ENCODE results near the gene POLRMT. TPM values are rescaled to one million over a fixed set of nuclear protein-coding genes. Genes with fewer than 3 reads are reported as not detected.
"Not testable (repeated sequence)": the region's sequence is repeated elsewhere in the genome, so short reads cannot be mapped to it uniquely, and the experiment has no call there.

POLRMT gene
- total RNA-seq, 6 donors from 2014 or later = 26.7 to 86.5 (median 50.9) TPM

DNA sequence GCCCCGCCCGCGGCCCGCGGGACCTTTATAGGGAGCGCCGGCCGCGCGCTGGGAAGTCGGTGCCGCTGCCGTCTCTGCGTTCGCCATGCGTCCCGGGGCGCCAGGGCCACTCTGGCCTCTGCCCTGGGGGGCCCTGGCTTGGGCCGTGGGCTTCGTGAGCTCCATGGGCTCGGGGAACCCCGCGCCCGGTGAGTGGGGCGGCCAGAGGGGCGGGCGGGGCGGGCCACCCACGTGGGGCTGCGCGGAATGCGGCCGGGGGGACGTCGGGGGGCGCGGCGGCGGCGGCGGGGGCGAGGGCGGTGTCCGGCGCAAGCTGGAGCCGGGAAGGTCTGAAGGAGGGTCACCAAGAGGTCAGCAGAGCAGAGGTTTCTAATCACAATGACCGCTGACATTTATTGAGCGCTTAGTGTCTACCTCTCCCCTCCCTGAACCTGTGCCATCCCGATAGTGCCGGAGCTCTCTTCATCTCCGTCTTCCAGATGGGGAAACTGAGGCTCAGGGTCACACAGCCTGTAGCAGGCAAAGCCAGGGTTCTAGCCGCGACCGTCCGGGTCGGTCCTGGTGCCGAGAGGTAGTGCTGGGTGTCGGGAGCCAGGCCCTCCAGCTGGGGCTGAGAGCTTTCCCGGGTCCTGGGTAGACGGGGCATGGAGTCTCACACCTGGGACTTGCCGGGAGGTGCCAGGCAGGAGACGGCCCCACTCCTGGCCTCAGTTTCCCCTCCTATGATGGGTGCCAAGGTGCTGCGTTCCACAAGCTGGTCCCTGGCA, 43.2 kb upstream of the POLRMT start, which contains the start of gene FSTL3:
TSS of gene FSTL3 (plus strand) at position 54 of the 767 bp plus-strand sequence. CDS start at position 86, 32 bp downstream.
- TF ChIP-seq POLR2A (IDR thresholded peaks at IDR 0.05) = peak in 1 of 4 donors; percentile 40
- TF ChIP-seq EP300 (IDR thresholded peaks at IDR 0.05) = no peak
- TF ChIP-seq POLR2AphosphoS5 (IDR thresholded peaks at IDR 0.05) = peak; percentile 55 to 62
- TF ChIP-seq, protein P1, sequence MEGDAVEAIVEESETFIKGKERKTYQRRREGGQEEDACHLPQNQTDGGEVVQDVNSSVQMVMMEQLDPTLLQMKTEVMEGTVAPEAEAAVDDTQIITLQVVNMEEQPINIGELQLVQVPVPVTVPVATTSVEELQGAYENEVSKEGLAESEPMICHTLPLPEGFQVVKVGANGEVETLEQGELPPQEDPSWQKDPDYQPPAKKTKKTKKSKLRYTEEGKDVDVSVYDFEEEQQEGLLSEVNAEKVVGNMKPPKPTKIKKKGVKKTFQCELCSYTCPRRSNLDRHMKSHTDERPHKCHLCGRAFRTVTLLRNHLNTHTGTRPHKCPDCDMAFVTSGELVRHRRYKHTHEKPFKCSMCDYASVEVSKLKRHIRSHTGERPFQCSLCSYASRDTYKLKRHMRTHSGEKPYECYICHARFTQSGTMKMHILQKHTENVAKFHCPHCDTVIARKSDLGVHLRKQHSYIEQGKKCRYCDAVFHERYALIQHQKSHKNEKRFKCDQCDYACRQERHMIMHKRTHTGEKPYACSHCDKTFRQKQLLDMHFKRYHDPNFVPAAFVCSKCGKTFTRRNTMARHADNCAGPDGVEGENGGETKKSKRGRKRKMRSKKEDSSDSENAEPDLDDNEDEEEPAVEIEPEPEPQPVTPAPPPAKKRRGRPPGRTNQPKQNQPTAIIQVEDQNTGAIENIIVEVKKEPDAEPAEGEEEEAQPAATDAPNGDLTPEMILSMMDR (IDR thresholded peaks at IDR 0.05) = no peak
- WGBS, 2 donors = 11 to 22% methylated on average over 14 to 18 of the region's 63 CpGs
- Histone ChIP-seq H3K36me3 (peaks cover 0 to 10% (median 0%) of the 10 kb centered on the region in 4 donors), H3K9me3 (no peaks in the 10 kb centered on the region), H3K27ac (peak within 1 kb of the TSS; percentile 84 to 95 (median 90)), H3K4me3 (peak within 1 kb of the TSS; percentile 51 to 77 (median 55)), H3K4me1 (peaks cover 33 to 68% (median 46%) of the 10 kb centered on the region in 4 donors), H3K27me3 (peaks cover 0 to 4% (median 0%) of the 10 kb centered on the region in 4 donors)
- peak in 1 of 2 donors; percentile 92 for DNase-seq
- ATAC-seq (ENCODE audit: low FRiP score in 2 of 2) = no peak

DNA sequence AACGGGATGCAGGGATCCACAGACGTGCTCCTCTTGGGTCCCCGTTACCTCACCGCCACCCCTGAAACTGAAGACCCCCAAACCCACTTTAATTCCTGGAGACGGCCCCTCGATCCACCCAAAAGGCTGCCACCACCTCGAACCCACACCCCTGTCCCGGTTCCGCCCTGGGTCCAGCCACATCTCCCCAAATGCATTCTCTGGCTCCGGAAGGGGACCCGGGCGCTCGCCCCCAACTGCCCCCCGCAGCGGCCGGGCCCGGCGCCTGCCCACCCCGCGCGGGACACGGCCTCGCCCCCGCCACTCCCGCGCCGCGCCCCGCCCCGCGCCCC, 42.6 kb upstream of the POLRMT start:
- H3K36me3 ChIP-seq = peaks cover 0 to 6% (median 0%) of the 10 kb centered on the region in 4 donors
- peak overlapping the region; percentile 65 to 95 (median 86) for H3K27ac ChIP-seq
- DNase-seq = no peak
- peaks cover 28 to 64% (median 41%) of the 10 kb centered on the region in 4 donors for H3K4me1 ChIP-seq
- no peak for TF ChIP-seq POLR2A (IDR thresholded peaks at IDR 0.05)
- no peak for TF ChIP-seq EP300 (IDR thresholded peaks at IDR 0.05)
- TF ChIP-seq, protein P1 (IDR thresholded peaks at IDR 0.05) = no peak
- TF ChIP-seq POLR2AphosphoS5 (IDR thresholded peaks at IDR 0.05) = no peak
- H3K9me3 ChIP-seq = no peaks in the 10 kb centered on the region
- peaks cover 0 to 4% (median 0%) of the 10 kb centered on the region in 4 donors for H3K27me3 ChIP-seq
- WGBS, 2 donors = 22 to 32% methylated on average over 5 to 8 of the region's 31 CpGs
- H3K4me3 ChIP-seq = peak overlapping the region in 3 of 4 donors; percentile 51 to 77 (median 58)
- no peak for ATAC-seq (ENCODE audit: low FRiP score in 2 of 2)

DNA sequence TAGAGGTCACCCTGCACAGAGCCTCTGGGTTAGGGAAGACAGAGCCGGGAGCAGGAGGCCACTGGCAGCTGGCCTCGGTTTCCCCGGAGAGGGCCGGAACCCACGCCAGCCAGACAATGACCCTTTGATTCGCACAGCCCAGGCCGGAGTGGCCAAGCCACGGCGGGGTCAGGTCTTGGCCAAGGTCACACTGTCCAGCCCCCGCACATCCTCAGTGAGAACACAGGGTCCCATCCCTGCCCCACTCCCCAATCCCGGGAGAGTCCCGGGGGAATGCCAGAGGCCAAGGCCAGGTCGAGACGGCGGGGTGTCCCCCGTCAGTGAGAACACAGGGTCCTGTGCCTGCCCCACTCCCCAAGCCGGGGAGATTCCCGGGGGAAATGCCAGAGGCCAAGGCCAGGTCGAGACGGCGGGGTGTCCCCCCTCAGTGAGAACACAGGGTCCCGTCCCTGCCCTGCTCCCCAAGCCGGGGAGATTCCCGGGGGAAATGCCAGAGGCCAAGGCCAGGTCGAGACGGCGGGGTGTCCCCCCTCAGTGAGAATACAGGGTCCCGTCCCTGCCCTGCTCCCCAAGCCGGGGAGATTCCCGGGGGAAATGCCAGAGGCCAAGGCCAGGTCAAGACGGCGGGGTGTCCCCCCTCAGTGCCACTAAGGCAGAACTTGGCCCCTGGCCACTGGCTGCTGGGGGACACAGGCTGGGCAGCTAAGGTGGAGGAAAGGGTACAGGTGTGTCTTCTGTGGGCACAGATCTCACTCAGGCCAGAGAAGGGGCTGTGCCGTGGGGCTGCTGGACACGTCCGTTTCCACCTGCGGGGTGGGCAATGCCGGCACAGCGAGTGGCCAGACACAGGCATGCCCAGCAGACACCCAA, 41.2 kb upstream of the POLRMT start:
- 48 to 73% methylated on average over 23 to 24 of the region's 38 CpGs for WGBS, 2 donors
- Histone ChIP-seq H3K4me3 (no peak overlapping the region), H3K36me3 (peaks cover 0 to 6% (median 0%) of the 10 kb centered on the region in 4 donors), H3K9me3 (no peaks in the 10 kb centered on the region), H3K4me1 (peaks cover 25 to 53% (median 38%) of the 10 kb centered on the region in 4 donors), H3K27ac (peak overlapping the region in 1 of 4 donors; percentile 65), H3K27me3 (peaks cover 0 to 4% (median 0%) of the 10 kb centered on the region in 4 donors)
- DNase-seq (peak in 1 of 2 donors; percentile 76), ATAC-seq (ENCODE audit: low FRiP score in 2 of 2) (no peak)
- TF ChIP-seq POLR2A (IDR thresholded peaks at IDR 0.05) (no peak), POLR2AphosphoS5 (IDR thresholded peaks at IDR 0.05) (no peak), EP300 (IDR thresholded peaks at IDR 0.05) (no peak)

DNA sequence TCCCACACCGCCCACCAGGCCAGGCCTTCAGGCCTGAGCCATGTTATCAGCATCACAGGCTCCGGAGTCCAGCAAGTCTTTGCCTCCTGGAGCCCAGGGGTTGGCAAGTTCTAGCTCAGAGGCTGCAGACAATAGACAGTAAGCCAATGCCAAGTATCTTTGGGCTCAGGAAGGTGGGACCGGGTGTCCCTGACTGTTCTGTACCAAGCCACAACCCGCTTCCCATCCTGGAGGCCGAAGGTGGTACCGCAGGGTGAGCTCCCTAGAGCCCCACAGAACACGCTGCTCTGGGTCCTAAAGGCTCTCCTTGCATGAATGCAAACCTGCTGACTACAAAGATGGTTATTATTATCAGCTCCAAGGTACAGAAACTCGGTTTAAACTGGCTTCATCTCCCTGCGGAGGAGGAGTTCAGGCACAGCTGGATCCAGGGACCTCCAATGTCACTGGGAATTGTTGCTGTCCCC, 37.3 kb upstream of the POLRMT start:
- TF ChIP-seq EP300 (IDR thresholded peaks at IDR 0.05) (no peak), POLR2AphosphoS5 (IDR thresholded peaks at IDR 0.05) (no peak), POLR2A (IDR thresholded peaks at IDR 0.05) (no peak)
- TF ChIP-seq, protein P1 (IDR thresholded peaks at IDR 0.05) = no peak
- Histone ChIP-seq H3K4me1 (peaks cover 5 to 19% (median 8%) of the 10 kb centered on the region in 4 donors), H3K9me3 (no peaks in the 10 kb centered on the region), H3K36me3 (no peaks in the 10 kb centered on the region), H3K27ac (no peak overlapping the region), H3K27me3 (no peaks in the 10 kb centered on the region), H3K4me3 (no peak overlapping the region)
- ATAC-seq (ENCODE audit: low FRiP score in 2 of 2) (no peak), DNase-seq (peak in 1 of 2 donors; percentile 37)
- WGBS, 2 donors = 80 to 85% methylated on average over 2 to 9 of the region's 9 CpGs

DNA sequence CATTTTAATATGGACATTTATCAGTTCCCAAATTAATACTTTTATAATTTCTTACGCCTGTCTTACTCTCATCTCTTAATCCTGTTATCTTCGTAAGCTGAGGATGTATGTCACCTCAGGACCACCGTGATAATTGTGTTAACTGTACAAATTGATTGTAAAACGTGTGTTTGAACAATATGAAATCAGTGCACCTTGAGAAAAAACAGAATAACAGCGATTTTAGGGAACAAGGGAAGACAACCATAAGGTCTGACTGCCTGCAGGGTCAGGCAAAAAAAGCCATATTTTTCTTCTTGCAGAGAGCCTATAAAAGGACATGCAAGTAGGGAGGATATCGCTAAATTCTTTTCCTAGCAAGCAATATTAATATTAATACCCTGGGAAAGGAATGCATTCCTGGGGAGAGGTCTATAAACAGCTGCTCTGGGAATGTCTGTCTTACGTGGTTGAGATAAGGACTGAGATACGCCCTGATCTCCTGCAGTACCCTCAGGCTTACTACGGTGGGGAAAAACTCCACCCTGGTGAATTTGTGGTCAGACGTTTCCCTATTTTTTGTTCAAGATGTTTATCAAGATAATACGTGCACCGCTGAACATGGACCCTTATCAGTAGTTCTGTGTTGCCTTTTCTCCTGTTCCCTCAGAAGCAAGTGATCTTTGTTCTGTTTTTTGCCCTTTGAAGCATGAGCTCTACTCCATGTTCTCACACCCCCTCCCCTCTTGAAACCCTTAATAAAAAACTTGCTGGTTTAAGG, 35.5 kb upstream of the POLRMT start:
- not testable (repeated sequence) for H3K36me3 ChIP-seq; DNase-seq; H3K27ac ChIP-seq; ATAC-seq (ENCODE audit: low FRiP score in 2 of 2); H3K27me3 ChIP-seq; H3K4me3 ChIP-seq; H3K9me3 ChIP-seq
- 57 to 58% methylated on average over 12 of the region's 12 CpGs for WGBS, 2 donors
- H3K4me1 ChIP-seq = peaks cover 10 to 23% (median 13%) of the 10 kb centered on the region in 4 donors

DNA sequence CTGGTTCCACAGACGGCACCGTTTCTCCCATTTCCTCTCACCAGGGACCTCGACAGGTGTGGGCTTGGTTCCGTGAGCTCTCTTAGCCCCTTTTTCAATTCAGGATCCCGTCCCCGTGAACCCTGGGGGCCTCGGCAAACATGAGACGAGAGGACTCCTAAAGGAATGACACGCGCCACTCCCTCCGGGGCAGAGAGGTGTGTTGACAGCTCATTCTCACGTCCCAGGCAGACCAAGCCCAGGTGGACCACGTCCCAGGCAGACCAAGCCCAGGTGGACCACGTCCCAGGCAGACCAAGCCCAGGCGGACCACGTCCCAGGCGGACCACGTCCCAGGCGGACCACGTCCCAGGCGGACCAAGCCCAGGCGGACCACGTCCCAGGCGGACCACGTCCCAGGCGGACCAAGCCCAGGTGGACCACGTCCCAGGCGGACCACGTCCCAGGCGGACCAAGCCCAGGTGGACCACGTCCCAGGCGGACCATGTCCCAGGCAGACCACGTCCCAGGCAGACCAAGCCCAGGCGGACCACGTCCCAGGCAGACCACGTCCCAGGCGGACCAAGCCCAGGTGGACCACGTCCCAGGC, 33.7 kb upstream of the POLRMT start:
- H3K4me1 ChIP-seq = peaks cover 17 to 34% (median 19%) of the 10 kb centered on the region in 4 donors
- not testable (repeated sequence) for H3K27ac ChIP-seq; H3K4me3 ChIP-seq; H3K27me3 ChIP-seq; H3K9me3 ChIP-seq; ATAC-seq (ENCODE audit: low FRiP score in 2 of 2); H3K36me3 ChIP-seq
- DNase-seq = peak in 1 of 2 donors; percentile 55
- WGBS, 2 donors = 82 to 87% methylated on average over 14 to 23 of the region's 38 CpGs
